ENCODE results near the gene FAM110D. TPM values are rescaled to one million over a fixed set of nuclear protein-coding genes. Genes with fewer than 3 reads are reported as not detected.

Gene FAM110D
- total and polyA plus RNA-seq, 10 of the 15 experiments (the other 5 are each of a cell fraction or from before 2014, with no cell fraction given), result 0.06 TPM; not detected in 9

GRCh38 chr1:26162220-26162709, 3.4 kb downstream of the FAM110D start (continued):
- TF ChIP-seq PKNOX1 (IDR thresholded peaks at IDR 0.05), result no peak
- no peak for TF ChIP-seq MYB (IDR thresholded peaks at IDR 0.05; ENCODE audit: borderline replicate concordance, low read depth, low read length)
- no peak for TF ChIP-seq POU2F2 (IDR thresholded peaks at IDR 0.05; ENCODE audit: borderline replicate concordance, low read depth, low read length)
- TF ChIP-seq BCL3 (IDR thresholded peaks at IDR 0.05; ENCODE audit: borderline replicate concordance, insufficient read depth, low read depth, low read length, poor library complexity, severe bottlenecking), result no peak
- no peak for TF ChIP-seq MTA3 (IDR thresholded peaks at IDR 0.05; ENCODE audit: borderline replicate concordance, low read length)
- TF ChIP-seq TBL1XR1 (IDR thresholded peaks at IDR 0.05; ENCODE audit: low read depth, low read length), result no peak
- TF ChIP-seq SMAD1 (IDR thresholded peaks at IDR 0.05; ENCODE audit: low read depth, partially characterized antibody), result no peak

- POLR2A ChIA-PET, result no interaction called here
- peaks cover 3 to 18% of the 10 kb centered on the region in 2 experiments for H3K27me3 ChIP-seq (replicated peaks in 1 of 2; ENCODE audit: control insufficient read depth in 2 of 2, insufficient read depth in 2 of 2, low read length in 1 of 2)
- ATAC-seq (no peak), FAIRE-seq (no peak), DNase-seq (ENCODE audit: low read depth, low spot score) (no peak)
- H3K79me2 ChIP-seq (ENCODE audit: control insufficient read depth, insufficient read depth, low read length), result no peaks in the 10 kb centered on the region
- H3K4me2 ChIP-seq (ENCODE audit: control insufficient read depth, insufficient read depth), result peak overlapping the region; percentile 84
- in situ Hi-C loops (cut with MboI), result no loop called here
- no peaks in the 10 kb centered on the region for H3K36me3 ChIP-seq (ENCODE audit: control insufficient read depth in 2 of 2, insufficient read depth in 2 of 2, low read length in 1 of 2)
- H3K9ac ChIP-seq (ENCODE audit: control insufficient read depth, insufficient read depth, low read length), result no peak overlapping the region
- no peak for TF ChIP-seq PAX8 (IDR thresholded peaks at IDR 0.05)
- TF ChIP-seq E4F1 (IDR thresholded peaks at IDR 0.05; ENCODE audit: borderline replicate concordance, partially characterized antibody), result no peak
- TF ChIP-seq ZNF384 (IDR thresholded peaks at IDR 0.05; ENCODE audit: borderline replicate concordance, low read depth, low read length), result no peak
- no peak for TF ChIP-seq NBN (IDR thresholded peaks at IDR 0.05)
- no peak for TF ChIP-seq ESRRA (IDR thresholded peaks at IDR 0.05; ENCODE audit: low read length)
- no peak for TF ChIP-seq SRF (IDR thresholded peaks at IDR 0.05; ENCODE audit: low read depth in 2 of 2, low read length in 2 of 2)
- H2AFZ ChIP-seq (ENCODE audit: control insufficient read depth, low read depth, low read length), result no peak overlapping the region
- no peak overlapping the region for H3K27ac ChIP-seq (ENCODE audit: control insufficient read depth, insufficient read depth)
- intact Hi-C loops (cut with micrococcal nuclease; ENCODE audit: unreplicated experiment), result loop anchor here (5.0 to 10.0 kb wide), 2 partner anchors 56 to 231 kb away; no protein-coding TSS in a partner anchor
- CTCF ChIA-PET, result interaction anchor here (0.6 to 1.3 kb wide), 3 partner anchors 70 to 1471 kb away, joined by 3 to 4 read pairs (median 4); partner anchors contain the start of gene CEP85
- H3K4me3 ChIP-seq, result no peak overlapping the region
- RAD21 ChIA-PET (ENCODE audit: unreplicated experiment), result no interaction called here
- SMC1A ChIA-PET (ENCODE audit: uncharacterized antibody, unreplicated experiment), result no interaction called here
- H3K9me3 ChIP-seq (replicated peaks; ENCODE audit: control insufficient read depth, insufficient read depth, low read length), result no peaks in the 10 kb centered on the region; the same call in 2 of the 3 replicates
- H3K4me1 ChIP-seq (ENCODE audit: control insufficient read depth, insufficient read depth, low read length), result peaks cover 4% of the 10 kb centered on the region
- WGBS (ENCODE audit: insufficient coverage, insufficient replicate concordance, low lambda C conversion rate, missing lambda C conversion rate), result 57% methylated on average over 9 of the region's 9 CpGs
- H4K20me1 ChIP-seq (ENCODE audit: control insufficient read depth, insufficient read depth), result no peaks in the 10 kb centered on the region
- no TSS peak for BruUV-seq (replicated peaks)
Observed at GRCh38 chr1:26163684-26164035, 4.8 kb downstream of the FAM110D start.
